ENCODE data around the gene SLC4A1.

SLC4A1 gene

GRCh38 chr17:44205962-44206824, 61.7 kb downstream of the SLC4A1 start:
- no peak for DNase-seq (ENCODE audit: low read depth)

DNA sequence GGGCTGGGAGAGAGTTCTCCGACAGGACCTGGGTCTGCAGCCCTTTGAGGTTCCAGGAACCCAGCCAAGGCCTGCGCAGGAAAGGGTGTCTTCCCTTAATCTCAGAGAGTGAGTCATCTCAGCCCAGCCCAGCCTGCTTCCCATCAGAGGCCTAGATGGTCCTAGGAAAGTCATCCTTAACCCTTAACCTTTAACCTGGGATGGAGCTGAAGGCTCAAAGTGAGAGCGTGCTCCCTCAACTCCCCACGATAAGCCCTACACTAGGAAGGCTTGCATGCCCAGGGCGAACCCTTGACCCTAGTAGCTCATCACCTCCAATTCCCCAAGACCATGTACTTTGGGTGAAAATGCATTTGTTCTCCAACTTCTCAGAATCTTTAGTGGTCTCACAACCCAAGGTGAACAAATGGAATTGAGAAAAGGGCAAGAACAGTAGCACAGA, 63.5 kb downstream of the SLC4A1 start:
- no peak for DNase-seq (ENCODE audit: low read depth)

- DNase-seq (ENCODE audit: low read depth) = no peak
These were observed 64.0 kb downstream of the SLC4A1 start for GRCh38 chr17:44203731-44204440.

DNA sequence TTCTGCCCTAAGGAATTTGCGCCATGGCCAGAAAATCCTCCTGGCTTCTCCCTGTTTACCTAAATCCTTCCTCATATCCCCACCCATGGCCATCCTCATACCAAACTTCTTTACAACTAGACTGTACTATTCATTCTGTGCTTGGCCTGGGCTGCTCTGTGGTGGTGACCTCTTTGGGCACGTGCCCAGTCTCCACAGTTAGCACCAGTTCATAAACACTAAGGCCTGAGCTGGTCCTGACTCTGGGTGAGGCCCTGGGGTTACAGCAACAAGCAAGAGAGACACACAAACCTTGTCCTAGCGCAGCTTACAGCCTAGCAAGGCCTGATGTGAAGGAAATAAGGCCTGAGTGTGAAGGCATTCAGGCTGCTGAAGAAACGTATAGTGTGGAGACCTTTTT, 65.2 kb downstream of the SLC4A1 start:
- no peak for DNase-seq (ENCODE audit: low read depth)

DNA sequence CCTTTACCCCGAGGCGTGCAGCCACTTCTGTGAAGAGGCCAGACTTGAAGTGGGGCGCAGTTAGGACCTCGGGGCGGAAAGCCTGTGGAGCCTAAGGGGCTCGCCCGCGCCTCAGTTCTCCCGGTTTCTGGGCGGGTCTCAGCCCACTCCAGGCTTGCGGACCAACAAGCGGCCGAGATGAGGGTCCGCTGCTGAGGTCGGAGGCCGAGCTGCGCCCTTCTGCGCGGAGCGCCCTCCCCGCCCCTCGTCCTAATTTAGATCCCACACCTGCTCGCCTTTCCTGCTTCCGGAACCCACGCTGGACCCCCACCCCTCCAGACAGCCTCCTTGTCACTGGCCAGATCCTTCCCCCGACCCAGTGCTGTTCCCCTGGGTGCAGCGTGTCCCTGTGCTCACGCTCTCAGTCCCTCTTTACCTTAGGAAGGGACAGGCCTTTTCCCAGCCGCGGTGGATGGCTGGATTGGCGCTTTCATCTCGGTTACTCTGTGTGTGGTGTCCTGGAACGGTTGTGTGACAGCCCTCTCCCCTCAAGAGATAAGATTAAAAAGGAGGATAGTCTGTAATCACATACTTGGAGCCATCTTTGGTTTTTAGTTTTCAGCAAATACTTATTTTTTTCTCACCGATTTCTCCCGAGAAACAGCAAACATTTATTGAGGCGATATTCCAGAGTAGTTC, 67.3 kb downstream of the SLC4A1 start:
- no peak for DNase-seq (ENCODE audit: low read depth)

DNA sequence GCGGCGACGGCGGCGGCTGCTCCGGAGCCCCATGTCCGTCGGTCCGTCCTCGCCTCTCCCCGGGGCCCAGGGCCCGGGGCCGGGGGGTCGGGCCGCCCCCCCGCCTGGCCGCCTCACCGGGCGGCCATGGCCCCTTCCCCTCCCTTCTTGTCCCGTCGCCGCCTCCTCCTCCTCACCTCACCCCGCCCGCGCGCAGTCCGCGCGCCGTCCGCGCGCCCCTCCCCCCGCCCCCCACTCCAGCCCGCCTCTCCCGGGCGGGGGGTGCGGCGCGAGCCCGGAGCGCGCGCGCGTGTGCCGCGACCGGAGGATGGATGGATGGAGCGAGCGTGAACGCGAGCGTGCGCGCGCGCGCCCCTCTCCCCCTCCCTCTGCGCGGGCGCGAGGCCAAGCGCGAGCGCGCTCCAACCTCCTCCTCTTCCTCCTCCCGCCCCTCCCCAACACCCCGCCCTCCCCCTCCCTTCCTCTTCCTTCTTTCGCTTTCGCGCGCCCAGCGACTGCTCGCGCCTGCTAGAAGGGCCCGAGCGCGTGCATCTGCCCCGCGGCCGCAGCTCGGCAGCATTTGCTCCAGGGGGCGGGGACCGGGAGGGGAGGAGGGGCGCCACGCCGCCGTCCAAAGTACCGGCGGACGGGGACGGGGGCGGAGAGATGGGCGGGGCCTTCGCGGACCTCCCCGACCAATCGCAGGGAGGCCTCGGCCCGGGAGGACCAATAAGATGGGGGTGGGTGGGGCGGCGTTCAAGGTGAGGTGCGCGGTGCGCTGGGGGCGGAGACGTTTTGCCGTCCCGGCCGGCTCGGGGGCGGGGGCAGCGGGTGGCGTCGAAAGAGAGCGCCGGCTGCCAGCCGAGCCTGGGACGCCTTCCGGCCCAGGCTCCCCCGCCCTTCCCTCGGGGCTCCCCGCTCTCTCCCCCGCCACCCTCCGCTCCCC, 68.1 kb downstream of the SLC4A1 start, which contains the start of gene ATXN7L3:
TSS of gene ATXN7L3 (minus strand) at position 332 of the 925 bp plus-strand sequence. CDS start 1,814 bp downstream, outside the sequence.
- peak; percentile 87 for DNase-seq (ENCODE audit: low read depth)

DNA sequence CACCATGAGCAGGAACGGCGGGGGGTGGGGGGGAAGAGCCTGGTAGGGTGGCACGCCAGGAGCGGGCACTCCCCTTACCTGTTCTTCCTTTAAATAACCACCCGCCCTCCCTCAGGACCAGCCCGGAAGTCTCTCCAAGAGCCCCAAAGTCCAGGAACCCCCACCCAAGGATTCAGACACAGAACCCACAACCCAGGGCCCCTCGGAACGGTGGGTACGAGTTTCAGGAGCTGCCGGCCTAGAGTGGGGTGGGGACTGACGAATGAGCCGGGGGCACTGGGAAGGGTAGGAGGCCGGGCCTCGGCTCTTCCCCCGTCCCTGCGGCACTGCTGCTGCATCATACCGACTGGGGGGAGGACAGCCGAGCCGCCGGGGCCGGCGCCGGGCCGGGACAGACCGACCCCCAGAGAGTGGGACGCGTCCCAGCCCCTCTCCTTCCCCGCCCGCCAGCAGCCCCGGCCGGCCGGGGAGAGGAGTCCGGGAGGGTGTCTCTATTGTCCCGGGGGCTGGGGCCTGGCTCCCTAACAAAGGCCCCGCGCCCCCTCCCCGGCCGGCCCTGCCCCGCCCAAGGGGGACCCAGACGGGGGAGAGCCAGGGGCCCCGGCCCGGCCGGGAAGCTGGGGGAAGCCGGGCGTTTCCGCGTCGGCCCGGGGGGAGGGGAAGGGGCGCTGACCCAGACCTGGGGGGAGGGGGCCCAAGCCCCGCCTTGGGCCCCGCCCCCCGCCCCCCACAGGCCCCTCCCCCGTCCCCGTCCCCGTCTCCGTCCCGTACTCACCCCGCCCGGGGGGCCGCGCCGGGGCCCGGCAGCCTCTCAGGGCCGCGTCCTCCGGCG, 69.0 kb downstream of the SLC4A1 start:
- DNase-seq (ENCODE audit: low read depth) = no peak
